GM19372 (cell line): ENCODE measurements around the gene PCOLCE2.
"Not testable (repeated sequence)": the region's sequence is repeated elsewhere in the genome, so short reads cannot be mapped to it uniquely, and the experiment has no call there.

Experiments
- ATAC-seq: cut with Tn5 transposase; IDR thresholded peaks from one replicate; pipeline ENCODE4 v1.9.1; 2021; ENCODE audit warnings: mild to moderate bottlenecking, low read depth, moderate library complexity; ENCODE audit not compliant: unreplicated experiment

Gene PCOLCE2

DNA sequence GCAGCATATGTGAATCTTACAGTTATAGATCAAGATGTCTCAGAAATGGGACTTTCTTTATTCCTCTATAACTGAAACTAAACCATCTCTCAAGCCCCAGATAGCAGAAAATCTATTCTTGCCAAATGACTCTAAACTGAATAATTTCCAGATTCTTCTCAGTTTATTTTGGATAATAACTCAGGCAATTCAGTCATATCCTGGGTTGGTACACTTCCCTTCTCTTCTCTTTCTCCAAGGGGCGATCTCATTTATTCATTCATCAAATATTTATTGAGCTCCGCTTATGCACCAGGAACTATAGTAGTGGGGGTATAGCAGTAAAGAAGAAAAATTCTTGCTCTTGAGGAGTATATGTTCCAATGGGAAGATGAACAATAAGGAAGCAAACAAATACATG, 13.5 kb upstream of the PCOLCE2 start:
- no peak for ATAC-seq

DNA sequence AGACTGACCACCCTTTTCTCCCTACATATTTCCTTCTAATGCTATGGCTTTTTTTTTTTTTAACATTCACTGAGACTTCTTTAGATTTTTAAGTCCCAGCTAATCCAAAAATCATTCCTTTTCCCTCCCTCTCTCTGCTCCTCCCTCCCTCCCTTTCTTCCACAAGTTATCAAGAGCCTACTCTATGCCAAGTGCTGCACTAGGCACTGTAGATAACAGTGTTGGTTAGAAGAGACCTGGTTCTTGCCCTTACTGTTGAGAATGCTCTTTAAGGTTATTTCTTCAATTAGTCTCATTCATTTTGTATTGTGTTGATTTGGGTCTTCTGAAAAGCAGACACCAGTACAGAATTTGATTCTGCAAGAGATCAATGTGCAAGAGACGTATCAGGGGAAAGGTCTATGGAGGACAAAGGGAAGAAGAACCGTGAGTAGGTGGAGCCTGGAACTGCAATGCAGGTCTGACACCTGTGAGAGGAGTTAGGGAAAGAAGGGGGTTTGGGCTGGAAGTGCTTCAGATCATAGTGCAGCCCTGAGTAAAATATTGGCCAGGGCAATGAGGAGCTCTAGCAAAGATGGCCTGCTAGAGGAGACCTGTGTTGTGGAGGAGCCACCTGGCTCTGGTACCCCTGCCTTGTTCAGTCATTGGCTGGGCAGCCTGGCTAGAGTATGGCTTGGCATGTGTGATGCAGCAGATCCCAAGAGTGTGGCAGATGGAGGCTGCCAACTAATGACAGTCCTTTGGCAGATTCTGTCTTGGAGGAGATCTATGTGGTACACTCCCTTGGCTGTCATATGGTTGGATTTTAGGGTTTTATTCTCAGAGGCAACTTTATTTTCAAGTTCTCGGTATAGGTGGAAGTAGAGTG, 9.7 kb upstream of the PCOLCE2 start:
- no peak for ATAC-seq

DNA sequence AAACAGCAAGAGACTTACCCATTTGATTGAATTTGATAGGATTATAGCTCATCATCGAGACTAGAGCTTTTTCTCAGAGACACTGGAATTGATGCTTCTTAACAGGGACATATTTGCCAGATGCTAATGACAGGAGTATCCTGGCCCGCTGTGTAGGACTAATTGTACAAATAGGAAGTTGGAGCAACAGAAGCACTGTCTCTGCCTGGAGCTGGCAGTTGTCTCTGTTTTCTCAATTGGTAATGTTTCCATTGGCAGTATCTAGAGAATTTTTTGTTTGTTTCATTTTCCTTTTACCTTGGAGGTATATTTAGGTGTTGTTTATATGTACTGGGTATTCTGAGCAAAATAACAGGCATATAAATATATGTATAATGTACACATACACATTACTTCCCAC, 8.9 kb upstream of the PCOLCE2 start:
- no peak for ATAC-seq

DNA sequence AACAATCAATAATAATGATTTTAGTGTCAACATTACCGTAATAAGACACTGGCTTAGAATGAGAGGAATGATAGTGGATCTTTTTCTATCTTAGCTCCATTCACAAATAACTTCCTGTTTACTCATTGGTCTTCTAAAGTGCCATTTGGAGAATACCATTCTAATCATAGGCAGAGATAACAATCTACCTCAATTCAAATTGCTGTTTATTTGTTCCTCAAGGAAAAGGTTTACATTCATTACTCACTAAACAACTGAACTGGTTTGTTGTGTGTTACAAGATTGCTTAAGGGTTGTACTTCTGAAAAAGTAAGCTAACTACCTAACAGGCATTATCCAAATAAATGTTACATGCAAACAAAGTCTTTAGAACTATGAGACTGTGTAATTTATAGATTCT, 8.1 kb upstream of the PCOLCE2 start:
- no peak for ATAC-seq

DNA sequence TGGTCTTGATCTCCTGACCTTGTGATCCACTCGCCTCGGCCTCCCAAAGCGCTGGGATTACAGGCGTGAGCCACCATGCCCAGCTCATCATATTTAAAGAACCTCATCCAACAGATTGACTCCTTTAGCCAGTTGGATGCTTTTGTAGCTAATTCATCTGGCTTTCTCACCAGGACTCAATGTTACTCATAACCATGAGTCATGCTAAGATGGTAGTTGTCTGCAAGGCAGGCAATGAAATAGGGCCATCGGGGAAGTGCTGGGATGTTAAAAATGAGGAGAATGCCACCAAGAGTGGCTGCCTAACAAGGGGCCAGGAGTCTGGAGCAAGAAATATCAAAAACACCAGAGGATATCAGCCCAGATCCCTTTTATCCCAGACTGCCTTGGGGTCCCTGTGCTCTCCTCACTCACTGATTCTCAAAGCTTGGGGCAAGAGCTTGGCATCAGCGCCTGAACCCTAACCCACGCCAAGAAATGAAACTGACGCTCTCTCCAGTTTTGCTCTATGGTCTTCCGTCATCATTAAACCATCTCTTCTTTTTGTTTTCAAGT, 7.4 kb upstream of the PCOLCE2 start:
- ATAC-seq, result no peak

DNA sequence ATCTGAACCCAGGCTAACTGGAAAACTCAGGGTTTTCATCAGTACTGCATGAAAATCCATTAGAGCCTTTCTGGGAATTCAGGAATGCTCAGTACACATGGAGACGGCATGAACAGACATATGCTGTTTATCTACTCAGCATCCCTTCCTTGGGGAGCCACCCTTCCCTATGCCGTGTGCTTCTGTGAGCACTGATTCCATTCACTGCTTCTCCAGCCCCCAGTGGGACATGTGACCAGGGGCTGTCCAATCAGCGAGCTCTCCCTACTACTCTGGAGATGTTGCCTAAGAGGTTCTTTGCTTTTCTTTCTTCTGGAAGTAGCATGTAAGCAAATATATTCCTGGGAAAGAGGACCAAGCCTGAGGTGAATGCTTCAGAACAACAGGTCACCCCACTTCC, 5.6 kb upstream of the PCOLCE2 start:
- ATAC-seq, result no peak

DNA sequence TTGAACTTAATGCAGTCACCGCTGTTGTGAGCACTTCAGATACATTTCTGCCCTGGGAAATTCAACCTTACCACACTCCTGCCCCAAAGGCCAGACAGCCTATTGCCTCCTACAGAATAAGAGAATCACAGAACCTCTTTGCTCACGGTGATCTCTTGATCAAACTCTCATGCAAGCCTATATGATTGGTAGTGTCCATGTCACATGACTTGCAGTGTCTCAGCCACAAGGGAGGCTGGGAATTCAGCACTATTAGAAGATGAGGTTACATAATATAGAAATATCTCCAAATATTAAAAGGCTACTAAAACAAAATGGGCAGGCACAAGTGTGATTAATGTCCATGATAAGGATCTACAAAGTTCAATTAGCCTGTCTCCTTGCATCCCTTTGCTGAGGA, 3.8 kb upstream of the PCOLCE2 start:
- ATAC-seq, result no peak

DNA sequence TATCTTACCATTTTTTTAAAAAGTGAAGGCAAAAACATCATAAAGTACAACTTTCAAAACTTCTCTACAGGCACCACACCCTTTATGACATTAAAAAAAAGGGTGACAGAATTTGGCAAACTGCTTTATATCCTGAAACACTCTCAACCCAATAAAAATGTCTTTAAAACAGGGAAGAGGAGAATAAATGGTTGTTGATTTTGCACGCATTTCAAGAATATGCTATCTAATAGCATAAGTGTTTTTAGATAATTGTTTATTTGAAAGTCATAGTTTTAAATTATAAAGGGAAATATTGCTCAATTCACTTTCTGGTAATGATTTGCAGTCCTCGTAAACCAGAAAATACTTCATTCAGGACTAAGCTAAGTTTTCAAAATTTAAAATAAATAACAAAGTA, 1.7 kb upstream of the PCOLCE2 start:
- ATAC-seq, result no peak

DNA sequence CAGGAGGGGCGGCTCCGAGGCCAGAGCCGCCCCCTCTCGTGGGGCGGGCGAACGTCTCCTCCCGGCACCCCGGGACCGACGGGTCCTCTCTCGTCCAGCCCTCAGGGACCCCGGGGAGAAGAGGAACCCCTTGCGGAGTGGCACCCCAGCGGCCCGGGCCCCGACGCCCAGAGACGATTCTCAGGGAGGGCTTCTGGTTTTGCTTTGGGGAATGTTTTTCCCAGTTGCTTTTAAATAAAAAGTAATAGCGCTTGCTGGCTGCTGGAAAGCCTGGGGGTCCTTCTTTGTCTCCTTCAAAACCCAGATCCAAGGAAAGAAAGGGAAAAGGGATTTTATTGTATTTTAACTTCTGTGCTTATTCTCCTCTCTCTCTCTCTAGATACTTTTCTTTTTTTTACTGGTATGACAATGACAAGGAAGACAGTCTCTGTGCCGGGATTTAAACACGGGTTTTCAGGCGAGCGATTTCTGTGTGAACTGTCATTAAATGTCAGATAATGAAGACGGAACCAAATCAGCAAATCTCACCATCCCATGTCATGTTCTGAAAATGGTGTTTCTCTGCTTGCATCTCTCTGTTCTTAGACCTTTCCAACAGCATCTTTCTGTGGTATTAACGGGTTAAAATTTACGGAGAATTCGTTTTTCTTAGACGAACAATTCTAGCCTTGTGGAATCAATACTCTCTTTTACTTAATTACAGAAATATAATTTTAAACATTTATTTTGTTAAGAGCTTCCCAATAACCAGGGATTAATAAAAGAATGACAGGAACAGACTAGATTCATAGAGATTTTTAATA, 530 bp upstream of the PCOLCE2 start:
- ATAC-seq, result no peak

DNA sequence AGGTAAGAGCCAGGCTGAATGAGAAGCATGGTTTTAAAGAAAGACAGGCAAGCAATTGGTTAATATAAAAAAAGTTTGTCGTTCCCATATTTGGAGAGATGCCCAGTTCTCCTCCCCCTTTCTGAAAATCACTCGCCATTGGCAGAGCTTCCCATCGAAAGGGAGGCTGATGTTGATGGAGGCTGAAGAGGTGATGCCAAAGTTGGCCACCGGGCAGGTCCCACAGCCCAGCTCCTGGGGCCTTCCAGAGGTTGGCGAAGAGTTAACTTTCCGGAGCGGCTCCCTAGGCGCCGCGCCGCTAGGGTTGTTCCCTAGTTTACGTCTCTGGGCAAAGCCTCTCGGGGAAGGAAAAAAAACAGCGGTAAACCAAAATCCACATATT, 793 bp downstream of the PCOLCE2 start:
- ATAC-seq, result no peak

DNA sequence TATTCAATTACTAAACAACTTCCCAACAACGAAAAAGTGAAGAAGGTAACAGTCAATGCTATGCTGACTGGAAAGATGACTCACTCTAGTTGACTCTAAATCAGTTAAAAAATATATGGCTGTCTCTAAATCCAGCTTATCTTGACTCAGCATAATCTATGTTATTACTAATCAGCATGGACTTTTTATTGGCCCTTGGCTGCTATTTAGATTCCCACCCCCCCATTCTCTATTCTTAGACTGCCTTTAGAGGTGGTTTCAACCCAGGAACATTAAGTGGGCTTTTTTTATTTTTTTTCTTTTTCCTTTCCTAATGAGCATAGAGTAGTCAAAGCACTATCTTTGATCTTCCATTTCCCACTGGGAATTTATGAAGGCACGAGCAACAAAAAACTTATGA, 1.9 kb downstream of the PCOLCE2 start:
- no peak for ATAC-seq

DNA sequence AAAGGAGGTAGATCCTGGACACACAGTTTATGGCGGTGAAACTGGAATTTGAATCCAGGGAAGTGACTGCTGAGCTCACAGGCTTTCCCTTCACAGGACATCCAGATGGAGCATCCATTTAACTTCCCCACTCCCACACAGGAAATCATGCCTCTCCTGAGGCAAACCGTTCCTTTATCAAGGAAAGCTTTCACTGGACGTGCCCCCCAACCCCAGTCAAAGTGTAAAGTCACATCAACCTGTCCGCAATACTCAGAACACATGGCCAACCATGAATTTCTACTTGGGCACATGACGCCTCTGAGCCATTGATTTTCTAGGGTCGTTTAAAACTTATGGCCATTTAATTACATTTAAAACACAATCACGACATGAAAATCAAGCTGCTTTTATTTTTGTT, 2.9 kb downstream of the PCOLCE2 start:
- ATAC-seq, result no peak

DNA sequence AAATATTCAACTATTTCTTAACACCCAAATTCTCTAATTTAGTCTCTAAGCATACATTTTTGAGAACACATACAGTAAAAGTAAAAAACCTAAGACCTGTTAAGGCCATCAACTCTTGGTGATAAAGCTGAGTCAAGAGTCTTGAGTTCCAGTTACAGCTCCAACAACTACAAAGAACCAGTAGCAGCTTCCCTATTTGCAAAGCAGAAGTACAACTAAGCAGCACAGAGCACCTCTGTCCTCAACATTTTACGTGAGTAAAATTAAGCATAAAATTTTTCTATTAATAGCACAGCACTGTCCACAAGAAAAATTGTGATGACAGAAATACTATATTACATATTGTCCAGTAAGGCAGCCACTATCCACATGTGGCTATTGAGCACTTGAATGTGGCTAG, 4.4 kb downstream of the PCOLCE2 start:
- no peak for ATAC-seq

DNA sequence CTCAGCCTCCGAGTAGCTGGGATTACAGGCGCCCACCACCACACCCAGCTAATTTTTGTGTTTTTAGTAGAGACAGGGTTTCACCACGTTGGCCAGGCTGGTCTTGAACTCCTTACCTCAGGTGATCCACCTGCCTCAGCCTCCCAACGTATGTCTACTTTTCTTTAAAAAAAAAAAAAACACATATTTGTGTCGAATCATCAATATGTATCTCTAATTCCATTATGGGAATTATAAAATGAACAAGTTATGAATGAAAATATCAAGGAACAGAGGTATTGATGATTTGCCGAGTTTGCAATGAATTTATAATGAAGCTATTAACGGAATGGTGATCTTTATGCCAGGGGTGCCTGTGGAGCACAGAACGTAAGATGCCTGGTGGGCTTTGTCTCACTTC, 5.3 kb downstream of the PCOLCE2 start:
- ATAC-seq, result not testable (repeated sequence)

DNA sequence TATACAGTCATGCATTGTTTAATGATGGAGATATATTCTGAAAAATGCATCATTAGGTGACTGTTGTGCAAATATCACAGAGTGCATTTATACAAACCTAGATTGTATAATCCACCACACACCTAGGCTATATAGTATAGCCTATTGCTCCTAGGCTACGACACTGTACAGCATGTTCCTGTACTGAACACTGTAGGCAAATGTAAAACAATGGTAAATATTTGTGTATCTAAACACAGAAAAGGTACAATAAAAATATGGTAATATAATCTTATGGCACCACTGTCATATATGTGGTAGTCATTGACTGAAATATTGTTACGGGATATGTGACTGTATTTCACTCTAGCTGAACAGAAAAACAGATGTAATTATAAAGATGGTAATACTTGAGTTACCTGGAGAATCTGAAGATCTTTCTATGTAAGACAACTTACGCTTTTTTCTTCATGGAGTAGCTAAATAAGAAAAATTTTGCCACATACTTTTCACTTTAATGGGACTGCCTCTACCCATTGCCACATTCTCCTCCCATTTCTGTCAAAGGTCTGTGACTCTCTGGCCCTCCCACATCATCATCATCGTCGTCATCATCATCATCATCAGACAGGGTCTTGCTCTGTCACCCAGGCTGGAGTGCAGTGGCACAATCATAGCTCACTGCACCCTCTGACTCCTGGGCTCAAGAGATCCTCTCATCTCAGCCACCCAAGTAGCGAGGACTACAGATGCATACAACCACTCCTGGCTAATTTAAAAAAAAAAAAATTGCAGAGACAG, 7.2 kb downstream of the PCOLCE2 start:
- no peak for ATAC-seq

DNA sequence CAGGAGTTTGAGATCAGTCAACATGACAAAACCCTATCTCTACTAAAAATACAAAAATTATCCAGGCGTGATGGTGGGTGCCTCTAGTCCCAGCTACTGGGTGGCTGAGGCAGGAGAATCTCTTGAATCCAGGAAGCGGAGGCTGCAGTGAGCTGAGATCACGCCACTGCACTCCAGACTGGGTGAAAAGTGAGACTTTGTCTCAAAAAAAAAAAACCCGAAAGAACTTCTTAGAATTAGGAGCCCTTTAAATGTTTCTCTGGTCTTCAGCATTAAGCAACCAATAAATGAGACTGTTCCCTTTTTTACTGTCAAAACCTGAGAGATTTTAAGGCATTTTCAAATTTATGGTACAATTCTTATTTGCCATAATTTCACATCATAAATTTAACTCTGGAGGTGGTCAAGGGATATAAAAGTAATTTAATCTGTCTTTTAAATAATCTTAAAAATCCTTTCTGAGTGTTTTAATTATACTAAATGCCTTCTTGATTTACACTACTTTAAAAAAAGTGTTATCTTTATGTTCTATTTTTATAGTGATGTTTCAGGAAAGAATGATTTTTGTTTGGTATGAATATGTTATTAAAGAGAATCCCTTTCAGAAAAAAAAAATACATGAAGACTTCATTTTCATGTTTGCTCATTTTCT, 10.1 kb downstream of the PCOLCE2 start:
- ATAC-seq, result no peak

DNA sequence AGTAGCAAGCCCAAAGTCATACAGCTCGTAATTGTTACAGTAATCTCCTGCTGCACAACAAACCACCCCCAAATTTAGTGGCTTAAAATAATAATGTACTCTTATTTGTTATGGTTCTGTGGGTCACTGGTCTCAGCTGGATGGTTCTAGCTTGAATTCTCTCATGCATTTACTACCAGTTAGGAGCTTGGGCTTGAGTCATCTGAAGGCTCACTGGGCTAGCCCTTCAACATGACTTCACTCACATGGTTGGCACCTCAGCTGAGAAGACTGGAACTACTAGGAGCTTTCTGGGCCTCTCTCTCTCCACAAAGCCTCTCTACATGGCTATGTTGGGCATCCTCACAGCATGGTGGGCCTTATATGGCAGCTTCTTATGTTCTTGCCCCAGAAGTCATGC, 12.5 kb downstream of the PCOLCE2 start:
- no peak for ATAC-seq

DNA sequence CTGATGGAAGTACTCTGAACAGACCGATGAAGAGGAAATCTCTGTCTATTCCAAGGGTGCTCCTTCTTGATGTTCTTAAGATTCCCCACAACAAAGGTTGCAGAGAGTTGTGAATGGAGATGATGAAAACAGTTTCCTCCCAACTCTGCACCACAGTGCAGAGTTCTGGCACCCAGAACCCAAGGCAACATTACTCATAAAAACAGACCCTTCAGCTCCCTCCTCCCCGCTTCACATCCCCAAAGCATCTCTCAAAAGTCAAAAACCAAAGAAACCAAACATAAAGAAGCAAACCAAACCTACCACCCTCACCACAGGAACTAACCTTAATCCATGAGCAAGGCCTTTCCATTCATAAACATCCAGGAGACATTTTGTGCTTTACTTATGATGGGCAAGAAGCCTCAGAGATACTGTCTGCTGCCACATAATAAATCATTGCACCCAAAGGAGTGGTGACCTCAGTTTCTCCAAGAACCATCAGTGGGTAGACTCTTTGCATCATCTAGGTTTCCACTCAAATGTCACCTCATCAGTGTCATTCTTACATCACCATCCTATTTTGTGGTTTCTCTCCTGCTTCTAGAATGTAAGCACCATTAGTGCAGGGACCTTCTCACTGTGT, 13.2 kb downstream of the PCOLCE2 start:
- ATAC-seq, result no peak

DNA sequence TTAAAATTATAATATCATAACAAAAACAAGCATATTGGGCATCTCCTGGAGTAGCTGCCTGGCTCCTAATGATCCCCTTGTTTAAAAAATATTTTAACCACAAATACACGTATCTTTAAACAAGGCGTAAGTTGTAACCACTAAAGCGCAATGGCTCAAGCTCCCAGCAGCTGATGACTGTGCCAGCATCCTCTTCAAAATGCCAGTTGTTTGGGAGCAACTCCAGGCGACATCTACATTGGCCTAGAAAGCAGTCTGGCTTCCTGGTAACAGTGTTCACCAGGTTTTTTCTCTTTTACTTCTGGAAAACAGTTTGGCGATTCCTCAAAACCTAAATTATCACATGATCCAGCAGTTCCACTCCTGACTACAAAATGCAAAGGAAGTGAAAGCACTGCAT, 13.8 kb downstream of the PCOLCE2 start:
- ATAC-seq, result no peak

DNA sequence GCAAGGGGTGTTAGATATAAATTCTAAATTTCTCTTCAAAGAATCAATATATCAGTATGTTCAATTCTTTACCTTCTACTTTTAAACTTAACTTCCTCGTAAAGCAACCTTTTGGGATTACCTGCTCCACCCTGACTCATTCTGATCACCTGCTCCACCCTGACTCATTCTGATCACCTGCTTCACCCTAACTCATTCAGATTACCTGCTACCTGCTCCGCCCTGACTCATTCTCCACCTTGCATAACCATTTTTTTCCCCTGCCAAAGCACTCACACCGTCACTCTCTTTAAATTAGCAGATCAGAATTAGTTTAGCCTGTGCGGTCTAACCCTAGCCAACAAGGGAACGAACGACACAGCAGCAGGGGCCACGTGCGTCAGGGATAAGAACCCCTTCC, 20.5 kb downstream of the PCOLCE2 start:
- not testable (repeated sequence) for ATAC-seq
